Stimulated activated CD8-positive, alpha-beta memory T cell treated with anti-CD3 and anti-CD28 coated beads, Interleukin-15, amount 100 ng/mL, for 24 hours (primary cell): ENCODE data around the gene PPM1M.

Experiments used
- DNase-seq: peaks from one replicate; pipeline ENCODE4 v3.0.0-alpha.2; 2020; ENCODE audit warnings: low read depth

PPM1M gene

GRCh38 chr3:52297242-52298148 is 51.9 kb downstream of the PPM1M start:
- DNase-seq = no peak

GRCh38 chr3:52298149-52299098 is 52.9 kb downstream of the PPM1M start:
- no peak for DNase-seq

- no peak for DNase-seq
Observed at GRCh38 chr3:52299247-52299878, 53.8 kb downstream of the PPM1M start.
